GDM1 (cell line): ENCODE data around the gene MIOS.

Source experiments
- DNase-seq: peaks from one replicate; lab custom pipeline; 2025; lab: John Stamatoyannopoulos, UW

Gene MIOS

DNA sequence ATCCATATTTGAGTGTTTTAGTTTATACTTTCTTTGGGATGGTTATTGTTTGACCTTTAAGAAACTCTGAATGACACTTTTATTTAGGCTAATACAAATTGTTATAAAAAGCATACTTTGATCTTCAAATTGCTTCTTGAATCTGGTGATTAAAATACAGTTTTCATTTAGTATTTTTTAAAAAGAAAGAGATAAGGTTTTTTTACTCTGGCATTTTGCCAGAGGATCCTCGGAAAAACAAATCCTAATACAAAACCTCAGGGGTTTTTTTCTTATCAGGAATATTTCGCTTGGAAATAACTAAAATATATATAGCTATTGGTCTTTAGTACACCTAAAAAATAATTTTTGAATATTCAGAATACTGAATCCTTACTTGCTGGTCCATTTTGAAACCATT, 17.0 kb downstream of the MIOS start:
- DNase-seq, result no peak

DNA sequence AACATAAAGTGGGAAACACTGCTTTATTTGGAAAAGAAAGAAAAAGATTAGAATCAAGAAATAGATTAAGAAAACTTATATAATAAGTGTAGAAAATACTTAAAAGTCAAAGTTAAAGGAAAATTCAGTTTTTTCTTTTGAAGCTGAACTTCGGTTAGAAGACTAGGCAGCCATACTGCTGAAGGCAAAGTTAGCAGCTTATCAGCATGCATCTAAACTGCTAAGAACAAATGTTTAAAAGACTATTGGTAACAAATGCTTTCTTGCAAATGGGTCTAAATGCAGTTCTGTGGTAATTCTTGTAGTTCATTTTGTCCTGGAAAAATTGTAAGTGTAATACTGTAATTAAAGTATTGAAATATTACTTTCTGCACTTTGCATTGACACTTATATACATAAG, 18.0 kb downstream of the MIOS start:
- DNase-seq, result no peak

GRCh38 chr7:7585241-7585928, 18.7 kb downstream of the MIOS start:
- no peak for DNase-seq

GRCh38 chr7:7595451-7595850, 28.8 kb downstream of the MIOS start:
- no peak for DNase-seq

DNA sequence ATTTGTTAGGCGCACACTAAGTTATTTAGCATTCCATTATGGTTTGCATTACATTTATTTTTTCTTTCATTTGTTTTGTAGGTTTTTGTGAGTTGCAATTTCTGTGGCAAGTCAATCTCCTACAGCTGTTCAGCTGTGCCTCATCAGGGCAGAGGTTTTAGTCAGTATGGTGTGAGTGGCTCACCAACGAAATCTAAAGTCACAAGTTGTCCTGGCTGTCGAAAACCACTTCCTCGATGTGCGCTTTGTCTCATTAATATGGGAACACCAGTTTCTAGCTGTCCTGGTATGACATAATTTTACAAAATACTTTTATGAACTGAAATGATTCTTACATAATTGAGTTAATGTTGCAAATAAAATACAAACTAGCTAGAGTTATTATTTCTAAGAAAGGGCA, 29.5 kb downstream of the MIOS start:
- no peak for DNase-seq

GRCh38 chr7:7607010-7607409, 40.3 kb downstream of the MIOS start:
- no peak for DNase-seq

DNA sequence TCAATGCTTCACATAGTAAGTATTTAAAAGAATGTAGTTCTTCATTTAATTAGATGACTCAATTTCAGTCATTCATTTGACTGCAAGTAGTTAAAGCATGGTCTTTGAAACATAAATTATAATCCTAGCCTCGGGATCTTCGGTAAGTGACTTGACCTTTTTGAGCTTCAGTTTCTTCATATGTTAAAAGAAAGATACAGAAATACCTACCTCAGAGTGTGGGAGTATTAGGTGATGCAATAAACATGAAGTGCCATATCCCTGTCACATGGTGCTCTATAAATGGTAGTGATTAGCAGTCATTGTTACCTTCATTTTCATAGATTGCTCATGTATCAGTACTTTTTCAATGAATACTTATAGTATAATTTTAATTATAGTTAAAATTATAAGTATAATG, 42.6 kb downstream of the MIOS start:
- DNase-seq, result no peak

GRCh38 chr7:7612519-7612918, 45.8 kb downstream of the MIOS start:
- no peak for DNase-seq

GRCh38 chr7:7613210-7613609, 46.5 kb downstream of the MIOS start:
- DNase-seq, result no peak

- DNase-seq, result no peak
Measured at GRCh38 chr7:7614018-7614741, 47.5 kb downstream of the MIOS start.

- DNase-seq, result no peak
Measured at GRCh38 chr7:7617550-7617949, 50.9 kb downstream of the MIOS start.

DNA sequence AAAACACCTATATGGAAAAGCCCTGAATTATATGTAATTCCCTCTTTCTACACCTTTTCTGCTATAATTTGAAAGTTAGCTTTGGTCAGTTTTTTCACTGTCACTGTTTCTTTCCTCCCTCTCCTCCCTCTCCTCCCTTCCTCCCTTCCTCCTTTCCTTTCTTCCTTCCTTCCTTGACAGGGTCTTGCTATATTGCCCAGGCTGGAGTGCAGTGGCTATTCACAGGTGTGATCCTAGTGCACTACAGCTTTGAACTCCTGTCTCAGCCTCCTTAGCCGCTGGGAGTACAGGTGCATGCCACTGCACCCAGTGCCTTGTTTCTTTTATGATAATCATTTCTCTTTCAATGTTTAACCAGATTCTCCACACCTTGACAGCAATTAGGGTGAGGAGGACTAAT, 51.7 kb downstream of the MIOS start:
- DNase-seq, result no peak

- DNase-seq, result no peak
Measured at GRCh38 chr7:7620236-7620635, 53.6 kb downstream of the MIOS start.

GRCh38 chr7:7620644-7621210, 54.0 kb downstream of the MIOS start:
- no peak for DNase-seq

- DNase-seq, result no peak
Measured at GRCh38 chr7:7628476-7628875, 61.8 kb downstream of the MIOS start.

GRCh38 chr7:7630626-7631329, 64.1 kb downstream of the MIOS start:
- DNase-seq, result no peak

GRCh38 chr7:7639421-7639820, 72.7 kb downstream of the MIOS start:
- DNase-seq, result no peak

- DNase-seq, result no peak
Measured at GRCh38 chr7:7639847-7640220, 73.2 kb downstream of the MIOS start.

GRCh38 chr7:7640221-7641128, 73.8 kb downstream of the MIOS start, which contains the start of gene UMAD1:
UMAD1 (plus strand) TSS chr7:7640752; CDS start chr7:7673372, 32,620 bp downstream.
- DNase-seq, result peak; percentile 97

DNA sequence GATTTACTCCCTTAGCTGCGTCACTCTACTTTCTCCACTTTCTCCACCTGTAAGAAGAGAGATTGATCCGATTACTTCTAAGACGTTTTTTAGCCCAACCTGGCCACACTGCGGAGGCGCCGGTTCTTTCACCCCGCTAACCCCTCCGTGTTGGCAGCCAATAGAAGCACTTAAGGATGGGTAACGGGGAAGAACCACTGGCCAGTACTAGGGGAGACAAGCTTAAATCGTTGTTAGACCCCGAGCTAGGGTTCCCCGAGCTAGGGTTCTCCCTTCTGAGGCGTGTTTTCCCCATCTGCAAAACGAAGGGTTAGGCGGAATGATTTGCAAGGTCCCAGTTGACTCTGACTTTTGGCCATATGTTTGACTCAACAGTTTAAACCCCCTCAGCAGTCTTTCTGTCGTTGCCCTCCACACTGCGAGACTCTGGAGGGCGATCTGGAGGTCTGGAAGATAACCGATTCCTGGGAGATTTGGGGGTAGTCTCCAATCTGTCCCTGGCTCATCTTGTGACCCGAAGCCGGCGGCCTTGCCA, 74.5 kb downstream of the MIOS start:
- no peak for DNase-seq

GRCh38 chr7:7642081-7642480, 75.4 kb downstream of the MIOS start:
- no peak for DNase-seq
